Measurements from ENCODE around the gene RELA.

- no peak for TF ChIP-seq EZH2phosphoT487 (IDR thresholded peaks at IDR 0.05; ENCODE audit: borderline replicate concordance, low read depth, low read length)
- no peak for TF ChIP-seq CTCF (conservative IDR thresholded peaks at IDR 0.05; ENCODE audit: low read length)
Measured at GRCh38 chr11:65708451-65708850, 45.7 kb upstream of the RELA start.

Data from OCI-LY7 (cell line).